Calu3 (cell line): ENCODE data around the gene TFPI2. TPM values are rescaled to one million over a fixed set of nuclear protein-coding genes. Genes with fewer than 3 reads are reported as not detected.

Experiments
- BruUV-seq: library from RNA; stranded (reverse); fragments of 400-500 nt; replicated peaks from 2 replicates; lab custom pipeline; 2021; lab: Mats Ljungman, UMichigan
- CTCF ChIA-PET: fragments of 300-600 bp; sonication (Branson Sonifier 250); formaldehyde crosslinking; loops from one replicate; lab custom pipeline; 2022; ENCODE audit warnings: antibody characterized with exemption; lab: Charles Lee
- DNase-seq: peaks from one replicate; pipeline ENCODE4 v3.0.0; 2022
- H3K27ac Mint-ChIP-seq: one replicate; pipeline ENCODE4 v1.8.0; 2022; ENCODE audit warnings: mixed read lengths; ENCODE audit not compliant: unreplicated experiment
- H3K27me3 Mint-ChIP-seq: one replicate; pipeline ENCODE4 v1.8.0; 2022; ENCODE audit warnings: mixed read lengths; ENCODE audit not compliant: unreplicated experiment
- H3K36me3 Mint-ChIP-seq: one replicate; pipeline ENCODE4 v1.8.0; 2022; ENCODE audit warnings: mild to moderate bottlenecking, moderate library complexity, mixed read lengths; ENCODE audit not compliant: insufficient read depth, unreplicated experiment
- H3K4me1 Mint-ChIP-seq: one replicate; pipeline ENCODE4 v1.8.0; 2022; ENCODE audit warnings: mild to moderate bottlenecking, low read depth, mixed read lengths; ENCODE audit not compliant: unreplicated experiment
- H3K4me3 Mint-ChIP-seq: one replicate; pipeline ENCODE4 v1.8.0; 2022; ENCODE audit warnings: mild to moderate bottlenecking, low read depth, moderate library complexity, mixed read lengths; ENCODE audit not compliant: unreplicated experiment
- H3K9me3 Mint-ChIP-seq: one replicate; pipeline ENCODE4 v1.8.0; 2022; ENCODE audit warnings: low read depth, mixed read lengths; ENCODE audit not compliant: unreplicated experiment
- intact Hi-C: fragments of 100-400 bp; cut with micrococcal nuclease; formaldehyde crosslinking; loops from one replicate; pipeline ENCODE4 v1.10.0; 2022; ENCODE audit not compliant: unreplicated experiment
- total RNA-seq: library from RNA; stranded (reverse); gene quantifications from 2 replicates; pipeline ENCODE4 v1.2.3, GENCODE V29; 2022
- TF ChIP-seq, protein P1 (sequence below): fragments of 200-600 bp; IDR thresholded peaks from one replicate; pipeline ENCODE4 v1.8.0; 2022; ENCODE audit warnings: antibody characterized with exemption; ENCODE audit not compliant: unreplicated experiment

The TFPI2 gene
- total RNA-seq, 1 experiment from 2014 or later = 213 TPM

DNA sequence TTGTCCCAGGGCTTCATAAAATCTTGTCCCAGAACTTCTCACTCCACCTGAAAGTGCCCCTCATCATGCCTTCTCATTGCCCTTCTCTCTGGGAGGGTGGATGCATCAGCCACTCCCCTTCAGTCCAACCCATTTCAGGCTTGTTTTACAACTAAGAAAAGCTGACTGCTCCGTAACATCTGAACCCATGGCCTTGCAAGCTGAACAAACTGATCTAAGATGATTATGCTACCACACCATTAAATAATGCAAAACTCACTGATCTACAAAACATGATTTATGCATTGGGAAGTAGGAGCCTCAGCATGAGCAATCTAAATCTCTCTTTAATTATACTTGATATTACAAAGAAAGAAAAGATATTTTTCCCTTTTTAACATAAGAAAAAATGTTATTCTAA, 34.8 kb downstream of the TFPI2 start:
- BruUV-seq = no TSS peak
- Mint-ChIP-seq H3K4me1 (peaks cover 16% of the 10 kb centered on the region), H3K36me3 (no peaks in the 10 kb centered on the region), H3K9me3 (no peaks in the 10 kb centered on the region), H3K27me3 (no peaks in the 10 kb centered on the region), H3K27ac (no peak overlapping the region), H3K4me3 (no peak overlapping the region)
- CTCF ChIA-PET = no interaction called here
- DNase-seq = no peak
- intact Hi-C loops = no loop called here
- TF ChIP-seq, protein P1, sequence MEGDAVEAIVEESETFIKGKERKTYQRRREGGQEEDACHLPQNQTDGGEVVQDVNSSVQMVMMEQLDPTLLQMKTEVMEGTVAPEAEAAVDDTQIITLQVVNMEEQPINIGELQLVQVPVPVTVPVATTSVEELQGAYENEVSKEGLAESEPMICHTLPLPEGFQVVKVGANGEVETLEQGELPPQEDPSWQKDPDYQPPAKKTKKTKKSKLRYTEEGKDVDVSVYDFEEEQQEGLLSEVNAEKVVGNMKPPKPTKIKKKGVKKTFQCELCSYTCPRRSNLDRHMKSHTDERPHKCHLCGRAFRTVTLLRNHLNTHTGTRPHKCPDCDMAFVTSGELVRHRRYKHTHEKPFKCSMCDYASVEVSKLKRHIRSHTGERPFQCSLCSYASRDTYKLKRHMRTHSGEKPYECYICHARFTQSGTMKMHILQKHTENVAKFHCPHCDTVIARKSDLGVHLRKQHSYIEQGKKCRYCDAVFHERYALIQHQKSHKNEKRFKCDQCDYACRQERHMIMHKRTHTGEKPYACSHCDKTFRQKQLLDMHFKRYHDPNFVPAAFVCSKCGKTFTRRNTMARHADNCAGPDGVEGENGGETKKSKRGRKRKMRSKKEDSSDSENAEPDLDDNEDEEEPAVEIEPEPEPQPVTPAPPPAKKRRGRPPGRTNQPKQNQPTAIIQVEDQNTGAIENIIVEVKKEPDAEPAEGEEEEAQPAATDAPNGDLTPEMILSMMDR = no peak

DNA sequence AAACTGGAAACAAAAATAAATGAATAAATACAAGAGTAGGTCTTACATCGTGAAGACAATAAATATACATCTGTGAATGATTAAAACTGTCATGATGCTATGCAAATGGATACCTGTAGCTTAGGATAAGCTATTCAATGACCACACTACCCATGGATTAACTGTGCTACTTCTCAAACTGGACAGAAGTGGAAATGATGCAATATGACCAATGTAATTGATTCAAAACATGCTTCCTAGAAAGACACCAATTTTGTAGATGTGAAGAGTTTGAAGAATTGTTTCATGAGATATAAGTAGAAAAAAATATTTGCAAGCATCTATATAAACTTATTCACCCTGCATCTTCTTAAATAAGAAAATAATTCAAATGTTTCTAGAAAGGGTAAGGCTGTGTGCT, 36.1 kb downstream of the TFPI2 start:
- H3K27me3 Mint-ChIP-seq = no peaks in the 10 kb centered on the region
- H3K27ac Mint-ChIP-seq = no peak overlapping the region
- no peak overlapping the region for H3K4me3 Mint-ChIP-seq
- DNase-seq = no peak
- no peaks in the 10 kb centered on the region for H3K36me3 Mint-ChIP-seq
- TF ChIP-seq, protein P1 = no peak
- CTCF ChIA-PET = no interaction called here
- no peaks in the 10 kb centered on the region for H3K9me3 Mint-ChIP-seq
- no TSS peak for BruUV-seq
- intact Hi-C loops = no loop called here
- peaks cover 16% of the 10 kb centered on the region for H3K4me1 Mint-ChIP-seq

DNA sequence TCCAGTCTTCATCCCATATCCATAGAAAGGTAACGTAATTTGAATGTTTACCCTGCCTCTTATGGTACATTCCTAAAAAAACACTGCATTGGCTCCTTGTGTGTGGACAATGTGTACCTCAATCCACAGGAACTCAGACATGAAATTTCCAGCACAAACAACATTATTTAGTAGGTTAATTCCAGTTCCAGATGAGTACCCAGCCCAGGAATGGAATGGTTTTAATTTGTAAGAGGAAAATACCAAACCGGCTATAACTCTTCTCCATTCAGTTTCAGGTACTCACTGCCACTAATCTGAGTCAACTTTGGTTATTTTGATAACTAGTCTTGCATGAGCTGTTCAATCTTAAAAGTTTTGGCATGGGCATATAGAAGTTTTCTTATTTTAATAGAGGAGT, 39.0 kb downstream of the TFPI2 start:
- TF ChIP-seq, protein P1 = no peak
- CTCF ChIA-PET = no interaction called here
- Mint-ChIP-seq H3K4me3 (no peak overlapping the region), H3K36me3 (no peaks in the 10 kb centered on the region), H3K4me1 (peaks cover 15% of the 10 kb centered on the region), H3K27me3 (no peaks in the 10 kb centered on the region), H3K27ac (no peak overlapping the region), H3K9me3 (no peaks in the 10 kb centered on the region)
- intact Hi-C loops = no loop called here
- DNase-seq = no peak
- BruUV-seq = no TSS peak

DNA sequence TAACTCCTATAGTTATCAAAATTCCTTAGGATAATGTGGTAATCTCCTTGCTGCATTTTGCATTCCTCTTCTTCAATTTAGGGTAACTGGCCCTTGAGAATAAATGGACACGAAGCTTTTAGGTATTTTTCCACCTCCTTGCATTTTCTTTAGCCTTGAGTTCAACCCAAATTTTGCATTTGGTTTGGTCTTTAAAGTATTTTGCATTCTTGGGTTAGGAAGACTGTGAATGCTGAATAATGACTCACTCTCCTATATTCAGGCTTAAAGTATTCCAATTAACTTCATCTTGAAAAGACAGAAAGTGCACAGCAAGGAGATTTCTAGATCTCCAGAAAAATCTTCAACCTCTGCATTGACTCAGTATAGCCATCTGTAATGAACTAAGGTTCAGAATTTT, 47.3 kb downstream of the TFPI2 start:
- Mint-ChIP-seq H3K4me3 (no peak overlapping the region), H3K9me3 (no peaks in the 10 kb centered on the region), H3K27me3 (no peaks in the 10 kb centered on the region), H3K27ac (no peak overlapping the region), H3K4me1 (no peaks in the 10 kb centered on the region), H3K36me3 (no peaks in the 10 kb centered on the region)
- DNase-seq = no peak
- TF ChIP-seq, protein P1 = no peak
- no TSS peak for BruUV-seq
- intact Hi-C loops = no loop called here
- CTCF ChIA-PET = interaction anchor here (0.6 kb wide), 1 partner anchor 78 kb away, joined by 4 read pairs; no protein-coding TSS in a partner anchor
